Trophoblast cell (in vitro differentiated cells and primary cell): ENCODE measurements around the gene SLC25A52.

Experiments used
- DNase-seq, 2 donors: peaks; one replicate each; pipeline ENCODE4 v3.0.0-alpha.2; 2016
- H2AFZ ChIP-seq: 2 replicates; pipeline ENCODE4 v1.6.1; 2013; ENCODE audit warnings: low read length, moderate library complexity, mild to moderate bottlenecking; ENCODE audit not compliant: insufficient read depth, poor library complexity
- H2AK5ac ChIP-seq: 2 replicates; pipeline ENCODE4 v1.6.1; 2013; ENCODE audit warnings: mild to moderate bottlenecking, low read length
- H2BK120ac ChIP-seq: 2 replicates; pipeline ENCODE4 v1.6.1; 2013; ENCODE audit warnings: low read length, mild to moderate bottlenecking, moderate library complexity; ENCODE audit not compliant: insufficient read depth, poor library complexity
- H2BK12ac ChIP-seq: 2 replicates; pipeline ENCODE4 v1.6.1; 2013; ENCODE audit warnings: mild to moderate bottlenecking, low read length, moderate library complexity
- H2BK5ac ChIP-seq: 2 replicates; pipeline ENCODE4 v1.6.1; 2013; ENCODE audit warnings: low read length, low read depth, moderate library complexity, mild to moderate bottlenecking; ENCODE audit not compliant: poor library complexity
- H3K14ac ChIP-seq: 2 replicates; pipeline ENCODE4 v1.6.1; 2013; ENCODE audit warnings: mild to moderate bottlenecking, low read length
- H3K18ac ChIP-seq: 2 replicates; pipeline ENCODE4 v1.6.1; 2013; ENCODE audit warnings: mild to moderate bottlenecking, low read length
- H3K23ac ChIP-seq: 2 replicates; pipeline ENCODE4 v1.6.1; 2013; ENCODE audit warnings: low read length
- H3K27ac ChIP-seq: 2 replicates; pipeline ENCODE4 v1.5.1; 2013; ENCODE audit warnings: low read depth, mild to moderate bottlenecking, inconsistent platforms, low read length, moderate library complexity
- H3K27me3 ChIP-seq: 2 replicates; pipeline ENCODE4 v1.6.1; 2013; ENCODE audit warnings: inconsistent platforms, mild to moderate bottlenecking, low read length, moderate library complexity; ENCODE audit not compliant: insufficient read depth
- H3K36me3 ChIP-seq, 2 experiments: 1 replicate in 1 of 2; 2 replicates in 1 of 2; pipeline ENCODE4 v1.6.1; 2013; ENCODE audit warnings: low read length in 2 of 2, mild to moderate bottlenecking in 2 of 2, moderate library complexity in 1 of 2; ENCODE audit not compliant: insufficient read depth in 2 of 2, control insufficient read depth in 1 of 2
- H3K4ac ChIP-seq: 2 replicates; pipeline ENCODE4 v1.6.1; 2013; ENCODE audit warnings: low read depth, mild to moderate bottlenecking, low read length, moderate library complexity
- H3K4me1 ChIP-seq, 2 experiments: 1 replicate in 1 of 2; 2 replicates in 1 of 2; pipeline ENCODE4 v1.6.1; 2013; ENCODE audit warnings: low read length in 2 of 2, mild to moderate bottlenecking in 2 of 2, moderate library complexity in 1 of 2; ENCODE audit not compliant: insufficient read depth in 2 of 2, control insufficient read depth in 1 of 2
- H3K4me2 ChIP-seq: 2 replicates; pipeline ENCODE4 v1.6.1; 2013; ENCODE audit warnings: inconsistent platforms, mild to moderate bottlenecking, low read length, moderate library complexity
- H3K4me3 ChIP-seq: 2 replicates; pipeline ENCODE4 v1.5.1; 2013; ENCODE audit warnings: mild to moderate bottlenecking, low read depth, low read length, inconsistent platforms
- H3K79me1 ChIP-seq: one replicate; pipeline ENCODE4 v1.6.1; 2013; ENCODE audit warnings: low read length
- H3K79me2 ChIP-seq: 2 replicates; pipeline ENCODE4 v1.6.1; 2013; ENCODE audit warnings: low read length, mild to moderate bottlenecking; ENCODE audit not compliant: control insufficient read depth, insufficient read depth, poor library complexity
- H3K9ac ChIP-seq: 2 replicates; pipeline ENCODE4 v1.6.1; 2013; ENCODE audit warnings: mild to moderate bottlenecking, low read length
- H3K9me3 ChIP-seq: 2 replicates; pipeline ENCODE4 v1.6.1; 2013; ENCODE audit warnings: low read depth, mild to moderate bottlenecking, control low read depth, inconsistent platforms, low read length; ENCODE audit not compliant: insufficient read depth
- H4K12ac ChIP-seq: 2 replicates; pipeline ENCODE4 v1.6.1; 2013; ENCODE audit warnings: low read depth, mild to moderate bottlenecking, low read length, moderate library complexity
- H4K8ac ChIP-seq: 2 replicates; pipeline ENCODE4 v1.6.1; 2013; ENCODE audit warnings: low read depth, mild to moderate bottlenecking, low read length, moderate library complexity
- H4K91ac ChIP-seq: one replicate; pipeline ENCODE4 v1.6.1; 2013; ENCODE audit warnings: low read depth, mild to moderate bottlenecking, low read length, moderate library complexity
- WGBS: extraction: QIAGEN DNeasy Blood & Tissue Kit; methylation state at CpG from one replicate; pipeline ENCODE4 v1.1.7; 2013; ENCODE audit warnings: missing lambda C conversion rate; ENCODE audit not compliant: insufficient read length, insufficient coverage; ENCODE audit errors: extremely low coverage; 5-methylcytosine and 5-hydroxymethylcytosine counted together

The SLC25A52 gene

DNA sequence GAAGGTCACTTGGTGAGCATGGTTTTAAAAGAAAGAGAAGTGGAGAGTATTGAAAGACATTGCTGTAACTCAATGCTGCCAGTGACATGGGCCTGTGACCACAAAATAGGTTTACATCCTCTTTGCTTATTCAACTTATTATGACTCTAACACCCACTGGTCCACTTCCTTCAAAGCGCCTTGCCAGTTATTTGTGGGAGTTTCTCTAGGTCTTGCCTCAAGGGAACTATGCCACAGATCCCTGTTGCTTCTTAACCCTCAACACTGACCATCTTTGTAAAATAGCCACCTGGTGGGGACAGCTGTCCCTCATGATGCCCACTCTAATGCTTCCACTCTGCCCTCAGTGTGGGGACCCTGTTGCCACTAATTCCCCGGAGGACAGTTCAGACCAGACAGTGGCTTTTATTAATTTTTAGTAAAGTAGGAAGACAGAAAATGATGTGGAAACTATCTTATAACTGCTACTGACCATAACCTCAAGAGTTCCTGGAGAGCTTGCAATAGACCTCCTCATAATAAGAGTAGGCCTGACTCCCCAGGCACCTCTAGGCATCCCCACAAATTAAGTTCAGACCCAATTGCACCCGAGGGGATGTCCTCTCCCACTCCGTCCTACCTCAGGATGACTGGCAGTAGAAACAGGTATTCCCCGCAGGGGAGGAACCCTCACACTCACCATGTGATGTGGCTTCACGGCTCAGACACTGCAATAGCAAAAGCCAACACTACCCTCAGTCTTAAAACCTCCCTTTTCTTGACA, 31.3 kb upstream of the SLC25A52 start:
- Histone ChIP-seq H3K4ac (no peak overlapping the region), H2BK5ac (no peak overlapping the region), H3K9ac (no peak overlapping the region), H3K4me2 (no peak overlapping the region), H3K14ac (no peak overlapping the region), H4K91ac (no peak overlapping the region), H3K9me3 (no peaks in the 10 kb centered on the region), H3K27me3 (no peaks in the 10 kb centered on the region), H4K8ac (no peak overlapping the region), H3K23ac (no peak overlapping the region), H3K27ac (no peak overlapping the region), H3K18ac (no peak overlapping the region), H3K79me1 (no peaks in the 10 kb centered on the region), H4K12ac (no peak overlapping the region), H2BK12ac (no peak overlapping the region), H3K4me1 (peaks cover 0 to 2% of the 10 kb centered on the region in 2 experiments), H2AFZ (no peak overlapping the region), H3K79me2 (no peaks in the 10 kb centered on the region), H3K36me3 (no peaks in the 10 kb centered on the region), H2BK120ac (no peak overlapping the region), H3K4me3 (no peak overlapping the region), H2AK5ac (no peak overlapping the region)
- WGBS, result no CpG with 5 or more reads among the region's 6 CpGs
- peak in 1 of 2 donors; percentile 4 for DNase-seq

DNA sequence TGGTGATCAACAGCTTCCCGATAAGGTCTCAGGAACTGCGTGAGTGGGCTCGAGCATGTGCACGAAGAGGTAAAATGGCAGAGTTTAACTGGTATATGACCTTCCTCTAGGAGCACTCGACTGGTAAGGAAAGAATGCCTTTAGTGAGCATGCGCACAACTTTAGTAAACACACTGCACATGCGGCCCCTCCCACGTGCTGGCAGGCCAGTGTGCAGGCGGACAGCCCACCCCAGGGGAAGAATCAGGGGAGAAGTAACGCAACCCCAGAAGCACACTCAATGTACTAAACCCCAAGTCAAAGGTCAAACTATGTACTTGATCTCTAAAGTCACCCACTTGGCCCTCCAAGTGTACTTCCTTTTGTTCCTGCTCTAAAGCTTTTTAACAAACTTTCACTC, 28.7 kb upstream of the SLC25A52 start:
- no peak overlapping the region for H3K27ac ChIP-seq
- H3K27me3 ChIP-seq, result no peaks in the 10 kb centered on the region
- no peak overlapping the region for H3K4me2 ChIP-seq
- H2BK120ac ChIP-seq, result no peak overlapping the region
- H3K4ac ChIP-seq, result no peak overlapping the region
- no CpG with 5 or more reads among the region's 10 CpGs for WGBS
- no peak overlapping the region for H2BK12ac ChIP-seq
- no peak overlapping the region for H4K8ac ChIP-seq
- no peak overlapping the region for H3K14ac ChIP-seq
- H2AK5ac ChIP-seq, result no peak overlapping the region
- no peak overlapping the region for H2AFZ ChIP-seq
- H4K91ac ChIP-seq, result no peak overlapping the region
- H3K36me3 ChIP-seq, result no peaks in the 10 kb centered on the region
- H3K4me3 ChIP-seq, result no peak overlapping the region
- no peak overlapping the region for H3K9ac ChIP-seq
- H4K12ac ChIP-seq, result no peak overlapping the region
- H2BK5ac ChIP-seq, result no peak overlapping the region
- no peak overlapping the region for H3K23ac ChIP-seq
- no peaks in the 10 kb centered on the region for H3K9me3 ChIP-seq
- peak; percentile 5 to 54 for DNase-seq
- H3K18ac ChIP-seq, result no peak overlapping the region
- H3K79me1 ChIP-seq, result no peaks in the 10 kb centered on the region
- H3K4me1 ChIP-seq, result peaks cover 0 to 2% of the 10 kb centered on the region in 2 experiments
- H3K79me2 ChIP-seq, result no peaks in the 10 kb centered on the region

- Histone ChIP-seq H4K8ac (no peak overlapping the region), H3K4me1 (no peaks in the 10 kb centered on the region), H3K4ac (no peak overlapping the region), H3K4me2 (no peak overlapping the region), H3K79me1 (no peaks in the 10 kb centered on the region), H4K91ac (no peak overlapping the region), H3K23ac (no peak overlapping the region), H3K9me3 (peaks cover 5% of the 10 kb centered on the region), H2BK120ac (no peak overlapping the region), H4K12ac (no peak overlapping the region), H3K79me2 (no peaks in the 10 kb centered on the region), H3K27me3 (no peaks in the 10 kb centered on the region), H3K36me3 (no peaks in the 10 kb centered on the region), H3K27ac (no peak overlapping the region), H2BK12ac (no peak overlapping the region), H3K18ac (no peak overlapping the region), H2BK5ac (no peak overlapping the region), H3K4me3 (no peak overlapping the region), H2AFZ (no peak overlapping the region), H3K9ac (no peak overlapping the region), H2AK5ac (no peak overlapping the region), H3K14ac (no peak overlapping the region)
- WGBS, result no CpG with 5 or more reads among the region's 3 CpGs
- DNase-seq, result no peak
Observed at GRCh38 chr18:31783059-31783458, 22.4 kb upstream of the SLC25A52 start.

- Histone ChIP-seq H3K79me1 (no peaks in the 10 kb centered on the region), H4K91ac (no peak overlapping the region), H3K14ac (no peak overlapping the region), H3K9ac (no peak overlapping the region), H2AFZ (no peak overlapping the region), H3K36me3 (no peaks in the 10 kb centered on the region), H4K12ac (no peak overlapping the region), H2BK5ac (no peak overlapping the region), H3K4me2 (no peak overlapping the region), H3K9me3 (peaks cover 5% of the 10 kb centered on the region), H2BK120ac (no peak overlapping the region), H3K27me3 (no peaks in the 10 kb centered on the region), H2BK12ac (no peak overlapping the region), H2AK5ac (no peak overlapping the region), H3K4me3 (no peak overlapping the region), H3K79me2 (no peaks in the 10 kb centered on the region), H3K4ac (no peak overlapping the region), H3K4me1 (no peaks in the 10 kb centered on the region), H3K27ac (no peak overlapping the region), H4K8ac (no peak overlapping the region), H3K18ac (no peak overlapping the region), H3K23ac (no peak overlapping the region)
- DNase-seq, result no peak
Observed at GRCh38 chr18:31778391-31778950, 17.8 kb upstream of the SLC25A52 start.
